ENCODE data around the gene RASGRP2.

RASGRP2 gene

DNA sequence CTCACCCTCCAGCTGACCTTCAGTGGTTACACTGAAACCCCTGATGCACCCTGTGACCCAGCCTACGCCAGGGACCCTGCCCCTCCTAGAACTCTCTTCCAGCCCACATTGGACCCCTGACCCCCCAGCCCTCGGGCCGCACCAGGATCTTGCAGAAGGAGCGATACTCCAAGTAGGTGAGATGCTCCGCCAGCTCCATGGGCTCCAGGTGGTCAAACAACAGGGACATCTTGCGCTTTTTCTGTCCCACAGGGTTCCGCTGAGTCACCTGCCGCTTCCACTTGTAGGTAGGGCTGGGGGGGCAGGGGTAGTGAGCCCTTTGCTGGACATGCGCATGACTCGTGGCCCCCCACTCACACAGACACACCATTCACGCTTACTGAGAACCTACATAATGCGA, 4.1 kb downstream of the RASGRP2 start:
- no peak for DNase-seq

DNA sequence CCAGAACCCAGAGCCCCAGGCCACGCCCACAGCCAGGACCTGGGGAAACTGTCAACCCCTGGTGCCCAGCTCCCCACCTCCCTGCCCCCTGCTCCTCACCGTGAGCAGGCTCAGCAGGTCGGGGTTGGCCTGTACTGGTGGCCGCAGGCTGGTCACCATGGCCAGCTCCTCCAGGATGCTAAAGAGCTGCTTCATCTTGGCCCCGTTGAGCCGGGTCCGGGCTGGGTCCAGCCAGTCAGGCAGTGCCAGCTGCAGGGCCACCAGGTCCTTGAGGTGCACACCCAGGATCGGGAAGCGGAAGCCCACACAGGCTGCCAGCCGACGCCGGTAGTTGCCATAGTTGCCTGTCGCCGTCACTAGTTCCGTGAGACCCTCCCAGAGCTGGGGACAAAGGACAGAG, 7.3 kb downstream of the RASGRP2 start:
- DNase-seq: no peak

DNA sequence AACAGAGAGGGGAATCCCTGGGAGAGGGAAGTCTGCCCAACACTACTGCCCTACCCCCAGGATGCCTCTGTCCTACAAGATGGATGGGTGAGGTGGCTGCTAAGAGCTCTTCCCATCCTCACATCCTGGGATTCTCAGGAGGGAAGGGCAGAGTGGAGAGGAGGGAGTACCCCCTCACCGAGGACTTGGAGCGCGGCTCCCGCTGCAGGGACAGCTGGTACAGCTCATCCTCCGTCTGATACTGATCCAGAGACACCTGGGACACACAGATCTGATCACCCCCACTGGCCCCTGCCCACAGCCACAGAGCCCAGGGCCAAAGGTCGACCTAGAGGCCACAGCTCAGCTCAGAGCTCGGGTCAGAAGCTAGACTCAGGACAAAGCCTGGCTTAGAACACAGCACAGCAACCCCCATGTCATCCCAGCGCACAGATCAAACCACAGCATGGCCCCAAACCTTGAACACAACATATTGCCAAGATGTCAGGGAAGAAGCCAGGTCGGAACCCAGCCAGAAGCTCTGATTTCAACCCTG, 8.2 kb downstream of the RASGRP2 start:
- no peak for DNase-seq

DNA sequence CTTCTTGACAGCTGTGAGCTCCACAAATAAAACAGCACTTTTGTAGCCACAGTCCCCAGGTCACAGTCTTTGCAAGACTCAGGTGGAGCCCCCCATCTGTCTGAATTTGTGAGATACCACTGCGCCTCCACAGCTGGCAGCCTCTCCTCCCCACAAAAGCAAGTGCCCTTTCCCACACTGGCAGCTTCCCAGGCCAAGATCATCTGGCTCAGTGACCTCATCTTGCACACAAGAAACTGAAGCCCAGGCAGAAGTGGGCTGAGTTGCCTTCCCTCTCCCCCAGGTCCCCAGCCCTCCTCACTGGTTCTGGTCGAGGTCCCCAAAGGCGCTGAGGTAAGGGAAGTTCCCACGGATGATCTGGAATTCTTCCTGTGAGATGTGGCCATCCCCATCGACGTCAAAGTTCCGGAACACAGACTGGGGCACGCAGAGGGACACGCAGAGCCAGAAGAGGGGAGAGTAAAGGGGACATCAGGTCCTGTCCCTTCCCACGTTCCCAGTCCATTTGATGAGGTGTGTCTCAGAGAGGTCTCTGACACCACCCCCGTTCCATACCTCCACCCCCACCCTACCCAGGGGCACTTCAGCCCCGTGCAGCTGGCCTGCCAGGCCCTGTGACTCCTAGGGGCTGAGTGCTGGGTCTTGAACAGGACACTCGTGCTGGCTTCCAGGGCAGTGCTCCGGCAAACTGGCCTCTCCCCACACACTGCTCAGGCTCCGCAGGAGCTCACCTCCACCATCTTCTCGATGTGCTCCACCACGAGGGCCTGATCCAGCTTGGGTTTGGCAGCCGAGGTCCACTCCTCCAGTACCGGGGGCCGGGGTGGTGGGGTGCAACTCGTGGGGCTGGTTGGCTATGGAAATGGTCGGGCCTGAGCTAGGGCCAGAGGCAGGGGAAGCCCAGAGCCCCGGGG, 8.9 kb downstream of the RASGRP2 start:
- no peak for DNase-seq

DNA sequence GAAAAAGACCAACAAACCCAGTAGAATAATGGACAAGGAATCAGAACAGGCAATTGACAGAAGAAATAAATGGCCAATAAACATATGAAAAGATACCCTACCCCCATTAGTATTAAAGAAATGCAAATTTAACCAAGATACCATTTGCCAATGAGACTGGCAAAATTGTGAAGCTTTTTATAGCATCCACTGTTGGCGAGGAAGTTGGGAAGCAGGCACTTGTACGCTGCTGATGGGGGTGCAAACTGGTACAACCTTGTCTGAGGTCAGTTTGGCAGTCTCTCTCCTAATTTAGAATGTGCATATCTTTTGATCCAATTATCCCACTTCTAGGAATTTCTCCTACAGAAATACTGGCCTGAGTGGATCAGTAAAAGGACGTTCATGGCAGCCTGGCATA, 12.3 kb downstream of the RASGRP2 start:
- DNase-seq: no peak

DNA sequence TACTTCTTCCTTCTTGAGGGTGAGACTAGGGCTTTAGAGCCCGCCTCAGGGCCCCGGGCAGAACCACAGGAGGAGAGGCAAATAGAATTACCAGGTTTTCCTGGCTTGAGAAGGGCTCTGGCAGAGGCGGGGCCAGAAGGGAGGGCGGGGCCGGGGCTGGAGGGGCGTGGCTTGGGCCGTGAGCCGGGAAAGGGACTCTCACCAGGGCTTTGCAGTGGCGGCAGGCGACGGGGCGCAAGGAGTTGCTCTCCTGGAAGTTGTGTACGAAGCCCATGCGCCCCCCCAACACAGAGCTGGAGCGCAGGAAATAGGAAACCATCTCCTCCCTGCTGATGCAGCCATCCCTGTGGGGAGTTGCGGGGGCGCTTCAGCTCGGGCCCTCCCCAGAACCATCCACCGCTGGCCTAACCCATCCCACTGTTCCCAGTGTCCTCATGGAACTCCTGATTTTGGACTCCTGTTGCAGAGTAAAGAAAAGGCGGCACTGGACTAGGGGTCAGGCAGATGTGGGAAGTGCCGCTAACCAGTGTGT, 14.0 kb downstream of the RASGRP2 start:
- DNase-seq: no peak

DNA sequence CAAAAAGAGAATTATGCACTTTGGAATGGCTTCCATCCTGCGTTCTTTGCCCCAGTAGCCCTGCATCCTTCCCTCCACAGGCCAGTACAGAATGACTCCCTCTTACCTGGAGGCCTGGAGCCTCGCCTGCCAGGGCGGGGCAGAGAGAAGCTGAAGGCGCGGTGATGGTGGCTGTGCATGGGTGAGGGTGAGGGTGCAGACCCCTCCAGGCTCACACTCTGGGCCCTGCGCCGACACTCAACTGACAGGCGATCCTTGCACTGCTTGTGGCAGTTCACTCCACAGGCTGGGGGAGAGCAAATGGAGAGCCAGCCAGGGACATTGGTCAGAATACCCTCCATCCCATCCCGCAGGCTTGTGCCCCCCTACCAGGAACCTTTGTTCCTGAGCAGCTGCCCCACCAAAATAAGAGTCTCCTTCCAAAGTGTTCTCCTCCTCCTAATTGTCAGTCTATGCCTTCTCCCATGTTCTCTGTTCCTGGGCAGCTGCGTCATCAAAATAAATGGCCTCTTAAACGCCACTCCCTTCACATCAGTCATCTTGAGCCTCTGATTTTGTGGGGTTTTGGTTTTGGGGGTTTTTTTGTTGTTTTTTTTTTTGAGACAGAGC, 15.1 kb downstream of the RASGRP2 start:
- no peak for DNase-seq

DNA sequence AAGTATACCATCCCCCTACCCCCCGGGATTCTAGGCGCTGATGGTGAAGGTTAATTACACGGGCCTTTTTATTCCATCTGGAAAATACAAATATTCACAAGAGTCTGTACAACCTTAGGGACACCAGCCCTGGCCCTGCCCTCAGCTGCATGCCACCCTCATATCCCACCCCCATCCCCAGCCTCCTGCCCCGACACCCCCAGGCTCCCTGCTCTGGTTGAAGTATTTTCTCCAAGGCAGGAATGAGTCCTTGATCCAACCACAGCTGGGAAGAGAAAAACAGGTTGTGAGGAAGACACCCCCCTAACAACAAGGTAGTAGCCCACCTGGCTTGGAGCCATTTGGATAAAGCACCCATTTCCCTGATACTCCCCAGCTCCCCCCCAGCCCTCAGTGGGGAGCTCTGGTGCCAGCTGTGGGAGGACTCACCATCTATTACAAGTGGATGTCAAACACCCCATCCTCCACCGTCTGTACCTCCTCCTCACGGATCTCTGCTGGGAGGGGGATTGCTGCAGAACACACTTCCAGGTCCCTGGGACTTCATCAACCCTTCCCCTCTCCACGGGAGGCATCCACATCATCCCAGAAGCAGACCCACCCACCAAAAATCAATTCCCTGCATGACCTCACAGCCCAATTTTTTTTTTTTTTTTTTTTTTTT, 16.9 kb downstream of the RASGRP2 start:
- no peak for DNase-seq

DNA sequence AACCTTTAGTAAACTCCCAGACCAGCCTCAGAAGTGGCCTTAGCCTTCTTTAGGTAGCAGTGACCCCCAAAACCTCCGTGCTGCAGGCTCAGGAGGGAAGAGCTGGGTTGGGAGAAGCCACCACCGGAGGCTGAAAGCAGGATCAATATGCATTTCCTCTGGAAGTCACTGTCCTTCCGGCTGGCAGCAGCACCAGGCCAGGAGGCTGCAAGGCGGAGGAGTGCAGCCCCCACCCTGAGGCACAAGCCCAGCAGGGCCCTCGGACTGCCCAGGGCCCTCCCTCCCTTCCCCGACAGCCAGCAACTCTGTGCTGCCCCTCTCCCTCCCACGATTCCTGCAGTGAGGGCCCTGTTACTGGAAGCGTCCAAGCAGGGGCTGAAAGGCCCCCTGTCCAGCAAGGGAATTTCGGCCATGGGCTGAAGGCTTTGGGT, 17.7 kb downstream of the RASGRP2 start:
- DNase-seq: no peak

DNA sequence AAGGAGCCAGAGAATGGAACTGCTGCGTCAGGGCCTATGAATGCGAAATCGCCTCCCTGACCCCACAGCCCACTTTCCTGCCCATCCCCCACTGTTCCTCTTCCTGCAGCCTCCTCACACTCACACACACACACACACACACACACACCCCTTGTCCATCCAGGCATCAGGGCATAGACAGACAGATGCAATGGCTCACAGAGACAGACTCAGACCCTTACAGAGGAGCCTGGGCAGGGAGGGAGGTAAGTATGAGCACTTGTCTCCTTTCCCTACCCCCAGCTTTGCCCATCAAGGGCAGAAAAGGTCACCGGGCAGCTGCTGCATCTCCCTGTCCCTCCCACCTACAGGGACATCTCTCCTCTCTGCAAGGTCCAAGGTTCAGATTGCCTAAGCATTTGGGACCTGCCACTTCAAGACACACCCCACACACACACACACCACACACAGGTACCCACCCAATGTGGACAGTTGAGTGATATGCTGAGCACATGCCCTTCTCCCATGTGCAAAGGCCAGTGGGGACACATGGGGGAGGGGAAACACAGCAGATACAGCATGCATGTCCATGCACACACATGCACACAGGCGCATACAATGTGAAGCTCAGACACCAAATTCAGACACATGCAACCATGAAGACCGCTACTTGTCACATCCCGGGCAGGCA, 18.9 kb downstream of the RASGRP2 start:
- DNase-seq: no peak

DNA sequence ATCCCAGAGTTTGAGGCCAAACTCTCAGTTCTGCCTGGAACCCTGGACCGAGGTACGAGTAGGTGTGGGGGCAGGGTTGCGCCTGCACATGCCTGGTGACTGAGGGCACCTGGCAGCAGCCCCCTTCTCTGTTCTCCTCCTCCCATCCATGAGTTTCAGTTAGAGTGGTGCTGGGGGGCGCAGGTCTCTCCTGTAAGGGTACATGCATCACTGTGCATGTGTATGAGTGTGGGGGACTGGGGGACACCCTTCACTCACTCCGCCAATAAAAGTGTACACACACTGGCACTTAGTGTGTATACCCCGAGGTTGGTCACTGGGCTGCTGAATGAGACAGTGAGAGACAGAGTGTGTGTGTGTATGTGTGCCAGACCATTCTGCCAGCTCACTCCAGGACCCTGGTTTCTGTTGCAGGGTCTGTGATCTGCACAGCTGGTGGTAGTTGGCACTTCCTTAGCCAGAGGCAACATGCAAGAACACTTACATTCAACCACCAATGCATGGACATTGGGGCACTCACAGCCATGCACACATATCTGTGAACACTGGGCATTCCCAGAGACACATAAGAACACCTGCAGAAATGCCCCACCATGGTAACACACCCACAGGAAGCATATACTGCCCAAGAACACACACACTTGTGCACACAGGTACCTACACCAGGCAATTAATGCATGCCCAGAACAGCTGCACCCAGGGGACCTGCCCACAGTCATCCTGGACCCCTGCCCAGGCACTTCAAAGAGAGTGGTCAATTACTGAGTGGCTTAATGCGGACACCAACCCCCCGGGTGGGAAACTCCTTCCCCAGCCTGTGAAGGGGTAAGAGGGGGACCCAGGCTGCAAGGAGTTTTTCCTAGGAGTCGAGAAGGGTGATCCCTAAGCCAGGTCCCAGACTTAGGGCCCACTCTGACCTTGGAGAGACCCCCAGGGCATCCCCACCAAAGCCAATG, 19.8 kb downstream of the RASGRP2 start:
- DNase-seq: no peak

DNA sequence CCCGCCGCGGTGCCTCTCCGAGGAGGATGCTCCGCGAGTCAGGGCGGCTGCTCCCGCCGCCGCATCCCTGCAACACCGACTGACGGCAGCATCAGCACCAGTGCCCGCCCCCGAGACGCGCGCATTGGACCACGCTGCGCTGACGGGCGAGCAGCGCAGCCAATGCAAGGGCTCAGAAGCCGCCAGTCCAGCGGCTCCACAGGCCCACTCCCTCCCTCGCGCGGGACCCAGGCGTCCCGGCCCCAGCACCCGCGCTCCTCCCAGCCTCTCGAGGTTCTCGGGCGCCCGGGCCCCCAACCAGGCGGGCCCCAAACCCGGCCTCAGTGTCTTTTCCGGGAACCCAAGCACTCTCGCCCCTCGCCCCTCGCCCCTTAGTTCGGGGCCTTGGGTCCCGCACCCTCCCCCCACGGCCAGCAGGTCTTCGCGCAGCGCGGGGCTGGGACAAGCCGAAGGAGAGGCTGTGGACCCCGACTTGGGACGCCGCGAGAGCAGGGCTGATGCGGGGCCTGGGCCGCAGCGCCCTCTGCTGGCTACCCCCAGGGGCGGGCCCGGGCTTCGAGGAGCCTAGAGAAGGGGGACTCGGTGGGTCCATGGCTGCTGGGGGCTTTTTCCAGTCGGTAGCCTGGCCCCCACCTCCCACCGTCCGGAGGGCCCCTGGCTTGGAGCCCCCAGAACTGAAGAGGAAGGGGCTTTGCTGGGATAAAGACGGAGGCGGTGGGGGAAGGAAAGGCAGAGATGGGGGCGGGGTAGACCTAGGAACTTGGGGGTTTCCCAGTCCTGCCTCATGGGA, 20.6 kb downstream of the RASGRP2 start, which contains the start of gene NRXN2:
Gene NRXN2 (minus strand): TSS at position 81 of the 790 bp plus-strand sequence. CDS start 9,498 bp downstream, outside the sequence.
- no peak for DNase-seq

DNA sequence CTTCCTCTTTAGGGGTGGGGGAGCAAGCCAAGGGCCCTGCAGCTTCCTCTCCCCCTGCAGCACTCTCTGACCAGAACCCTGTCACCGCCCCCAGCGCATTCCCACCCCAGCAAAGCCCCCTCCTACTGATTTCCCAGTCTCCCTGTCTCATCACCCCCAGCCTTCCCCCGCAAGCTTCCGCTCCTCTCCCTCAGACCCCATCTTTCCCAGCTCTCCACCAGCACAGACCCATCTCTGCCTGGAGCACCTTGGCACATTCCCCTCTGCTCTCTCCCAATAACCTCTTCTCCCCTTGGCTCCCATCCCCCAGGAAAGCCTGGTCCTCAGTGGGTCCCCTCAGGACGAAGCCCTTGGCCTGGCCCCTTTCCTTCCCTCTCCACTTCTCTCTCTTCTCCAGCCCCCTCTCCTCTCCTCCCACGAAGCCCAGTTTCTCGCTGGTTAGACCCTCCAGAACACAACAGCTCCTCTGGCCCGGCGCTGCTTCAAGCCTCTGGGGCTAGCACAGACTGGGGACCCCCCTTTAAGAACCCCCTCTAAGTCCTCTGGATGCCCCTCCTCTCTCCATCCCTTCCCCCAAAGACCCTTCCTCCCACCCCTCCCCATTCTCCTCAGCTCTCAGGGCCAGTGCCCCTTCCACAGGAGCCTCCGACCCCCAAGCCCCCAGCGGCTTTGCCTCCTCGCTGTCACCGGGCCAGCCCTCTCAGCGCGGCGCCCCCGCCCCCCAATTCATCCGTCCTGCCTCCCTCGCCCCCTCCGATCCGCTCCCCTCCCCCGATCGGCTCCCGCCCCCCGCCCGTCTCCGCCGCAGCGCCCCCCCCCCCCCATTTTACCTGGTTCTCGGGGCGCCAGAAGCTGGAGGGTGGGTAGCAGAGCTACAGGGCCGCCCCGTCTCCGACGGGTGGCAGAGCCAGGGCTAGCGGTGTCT, 21.5 kb downstream of the RASGRP2 start:
- no peak for DNase-seq

DNA sequence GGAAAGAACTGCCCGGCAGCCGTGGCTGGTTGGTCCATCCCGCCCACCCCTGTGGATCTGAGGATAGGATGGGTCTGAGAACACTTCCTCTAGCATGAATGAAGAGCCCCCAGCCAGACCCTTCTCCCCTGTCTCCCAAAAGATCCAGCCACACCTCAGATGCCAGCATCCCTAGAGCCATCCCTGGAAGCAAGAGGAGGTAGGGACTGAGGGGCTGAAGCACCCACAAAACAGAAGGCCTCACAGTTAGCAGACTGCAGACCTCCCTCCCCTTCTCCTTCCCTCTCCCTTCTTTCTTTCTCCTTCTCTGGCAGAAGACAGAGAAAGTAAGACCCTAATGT, 22.6 kb downstream of the RASGRP2 start:
- no peak for DNase-seq

DNA sequence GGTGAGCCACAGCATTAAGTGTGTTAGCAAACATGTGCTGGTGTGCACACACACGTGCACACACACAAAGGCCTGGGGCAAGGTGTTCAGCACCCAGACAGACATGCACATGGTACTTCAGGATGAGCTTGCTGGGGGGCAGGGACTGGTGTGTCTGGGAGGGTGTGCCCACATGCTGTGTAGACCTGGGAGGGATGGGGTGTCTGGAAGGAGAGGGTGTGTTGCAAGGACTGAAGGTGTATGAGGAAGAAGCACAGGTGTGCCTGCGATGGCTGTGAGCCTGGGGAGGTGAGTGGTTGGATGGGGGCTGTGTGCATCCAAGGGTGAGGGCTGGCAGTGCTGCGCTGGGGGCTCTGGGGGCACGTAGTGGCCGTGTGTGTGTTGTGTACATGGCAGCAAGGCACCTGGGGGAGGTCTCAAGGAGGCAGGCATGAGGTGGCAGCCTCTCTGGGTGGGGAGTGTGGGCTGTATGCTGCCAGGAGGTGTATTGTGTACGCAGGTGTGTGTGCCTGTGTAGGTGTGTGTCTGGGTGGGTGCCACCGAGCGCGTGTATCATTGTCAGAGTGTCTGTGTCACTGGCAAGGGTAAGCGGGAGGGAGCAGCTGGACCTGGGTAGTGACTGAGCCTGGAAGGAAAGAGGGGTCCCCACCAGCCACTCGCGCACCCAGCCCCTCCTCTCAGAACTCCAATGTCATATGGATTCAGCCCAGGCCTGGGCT, 23.1 kb downstream of the RASGRP2 start:
- DNase-seq: no peak

DNA sequence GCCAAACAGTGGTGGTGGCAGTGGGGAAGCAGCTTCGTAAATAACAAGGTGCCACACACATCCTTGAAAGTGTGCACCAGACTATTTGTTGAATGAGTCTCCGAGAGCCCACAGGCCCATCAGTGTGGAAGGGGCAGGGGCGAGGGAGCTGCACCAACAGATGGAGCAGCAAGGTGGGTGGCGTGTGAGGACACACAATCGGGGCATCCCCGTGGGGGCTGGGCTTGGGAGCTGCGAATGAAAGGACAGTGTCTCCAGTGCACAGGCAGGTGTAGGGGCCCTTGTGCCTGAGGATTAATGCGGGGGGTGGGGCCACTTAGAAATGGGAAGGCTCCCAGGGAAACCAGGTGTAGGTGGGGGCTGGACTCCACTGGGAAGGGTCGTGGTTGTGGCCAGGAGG, 23.8 kb downstream of the RASGRP2 start:
- no peak for DNase-seq

DNA sequence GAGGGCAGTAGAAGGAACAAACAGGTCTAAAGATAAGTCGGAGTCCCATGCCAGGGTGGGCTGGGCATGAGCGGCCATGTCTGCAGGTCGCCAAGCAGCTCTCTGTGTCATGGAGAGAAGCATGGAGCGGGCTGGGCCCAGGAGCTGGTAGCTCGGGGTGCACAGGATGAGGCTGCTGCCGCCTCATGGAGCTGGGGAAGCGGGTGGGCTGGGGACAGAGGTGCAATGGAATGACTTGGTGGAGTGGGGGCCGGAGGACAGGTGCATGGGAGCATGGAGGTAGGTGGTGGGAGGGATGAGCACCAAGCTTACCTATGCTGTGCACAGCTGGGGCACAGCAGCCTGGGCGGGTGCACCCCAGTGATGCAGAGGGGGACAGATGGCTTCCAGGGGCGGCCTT, 24.5 kb downstream of the RASGRP2 start:
- no peak for DNase-seq

DNA sequence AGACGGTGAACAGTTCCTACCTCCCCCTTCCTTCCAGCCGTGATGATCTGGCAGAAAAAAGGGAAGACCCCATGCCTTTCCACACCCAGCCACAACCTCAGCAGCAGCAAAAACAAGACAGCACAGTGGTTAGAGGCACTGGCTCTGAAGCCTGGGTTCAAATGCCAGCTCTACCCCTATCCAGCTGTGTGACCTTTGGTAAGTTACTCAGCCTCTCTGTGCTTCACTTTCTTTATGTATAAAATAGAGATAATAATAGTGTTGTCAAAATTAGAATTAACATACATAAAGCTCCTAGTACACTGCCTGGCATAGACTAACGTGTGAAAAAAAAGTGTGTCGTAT, 25.2 kb downstream of the RASGRP2 start:
- DNase-seq: no peak
